Measurements from ENCODE around the gene GIPC3. TPM values are rescaled to one million over a fixed set of nuclear protein-coding genes. Genes with fewer than 3 reads are reported as not detected.

The GIPC3 gene
- 0.31 and 0.39 TPM in 2 replicates for total RNA-seq

GRCh38 chr19:3585301-3586126 lies at the start of gene GIPC3:
GIPC3 (plus strand) TSS chr19:3585478; CDS start chr19:3585598, 120 bp downstream.
- no peak for DNase-seq (ENCODE audit: low spot score)
- intact Hi-C loops (cut with micrococcal nuclease): no loop called here
- Mint-ChIP-seq H3K27ac (no peak within 1 kb of the TSS), H3K27me3 (ENCODE audit: insufficient read depth) (peaks cover 6% of the 10 kb centered on the region), H3K9me3 (no peaks in the 10 kb centered on the region), H3K4me3 (no peak within 1 kb of the TSS), H3K36me3 (ENCODE audit: low read depth) (no peaks in the 10 kb centered on the region), H3K4me1 (ENCODE audit: low read depth) (no peaks in the 10 kb centered on the region)

- H3K27me3 Mint-ChIP-seq (ENCODE audit: insufficient read depth): no peaks in the 10 kb centered on the region
- H3K4me1 Mint-ChIP-seq (ENCODE audit: low read depth): no peaks in the 10 kb centered on the region
- no peak for DNase-seq (ENCODE audit: low spot score)
- H3K27ac Mint-ChIP-seq: no peak overlapping the region
- intact Hi-C loops (cut with micrococcal nuclease): no loop called here
- H3K36me3 Mint-ChIP-seq (ENCODE audit: low read depth): peaks cover 21% of the 10 kb centered on the region
- H3K9me3 Mint-ChIP-seq: no peaks in the 10 kb centered on the region
- H3K4me3 Mint-ChIP-seq: no peak overlapping the region
These were observed 49.7 kb upstream of the GIPC3 start for GRCh38 chr19:3535563-3535965.

DNA sequence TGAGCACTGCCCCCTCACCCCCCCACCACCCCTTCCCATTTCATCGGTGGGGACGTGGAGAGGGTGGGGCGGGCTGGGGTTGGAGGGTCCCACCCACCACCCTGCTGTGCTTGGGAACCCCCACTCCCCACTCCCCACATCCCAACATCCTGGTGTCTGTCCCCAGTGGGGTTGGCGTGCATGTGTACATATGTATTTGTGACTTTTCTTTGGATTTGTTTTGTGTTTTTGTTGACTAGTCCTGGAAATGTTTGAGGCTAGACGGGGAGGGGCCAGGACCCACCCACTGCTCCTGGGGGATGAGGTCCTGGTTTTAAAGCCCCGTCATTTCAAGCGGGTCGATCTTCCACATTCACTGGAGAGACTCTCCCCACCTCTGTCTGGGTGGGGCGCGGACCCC lies 49.3 kb upstream of the GIPC3 start:
- peaks cover 21% of the 10 kb centered on the region for H3K36me3 Mint-ChIP-seq (ENCODE audit: low read depth)
- intact Hi-C loops (cut with micrococcal nuclease): no loop called here
- no peaks in the 10 kb centered on the region for H3K27me3 Mint-ChIP-seq (ENCODE audit: insufficient read depth)

GRCh38 chr19:3536429-3537100 lies 48.7 kb upstream of the GIPC3 start:
- Mint-ChIP-seq H3K27ac (no peak overlapping the region), H3K4me1 (ENCODE audit: low read depth) (no peaks in the 10 kb centered on the region), H3K27me3 (ENCODE audit: insufficient read depth) (no peaks in the 10 kb centered on the region), H3K9me3 (no peaks in the 10 kb centered on the region), H3K4me3 (no peak overlapping the region), H3K36me3 (ENCODE audit: low read depth) (peaks cover 17% of the 10 kb centered on the region)
- intact Hi-C loops (cut with micrococcal nuclease): no loop called here
- DNase-seq (ENCODE audit: low spot score): no peak

More for the DNA sequence above, 49.3 kb upstream of the GIPC3 start:
- Mint-ChIP-seq H3K9me3 (no peaks in the 10 kb centered on the region), H3K4me3 (no peak overlapping the region), H3K27ac (no peak overlapping the region), H3K4me1 (ENCODE audit: low read depth) (no peaks in the 10 kb centered on the region)
- no peak for DNase-seq (ENCODE audit: low spot score)

GRCh38 chr19:3537101-3537437 lies 48.2 kb upstream of the GIPC3 start:
- H3K36me3 Mint-ChIP-seq (ENCODE audit: low read depth): peaks cover 17% of the 10 kb centered on the region
- intact Hi-C loops (cut with micrococcal nuclease): no loop called here
- DNase-seq (ENCODE audit: low spot score): no peak
- H3K27me3 Mint-ChIP-seq (ENCODE audit: insufficient read depth): no peaks in the 10 kb centered on the region
- H3K4me3 Mint-ChIP-seq: no peak overlapping the region
- no peak overlapping the region for H3K27ac Mint-ChIP-seq
- H3K4me1 Mint-ChIP-seq (ENCODE audit: low read depth): no peaks in the 10 kb centered on the region
- no peaks in the 10 kb centered on the region for H3K9me3 Mint-ChIP-seq

DNA sequence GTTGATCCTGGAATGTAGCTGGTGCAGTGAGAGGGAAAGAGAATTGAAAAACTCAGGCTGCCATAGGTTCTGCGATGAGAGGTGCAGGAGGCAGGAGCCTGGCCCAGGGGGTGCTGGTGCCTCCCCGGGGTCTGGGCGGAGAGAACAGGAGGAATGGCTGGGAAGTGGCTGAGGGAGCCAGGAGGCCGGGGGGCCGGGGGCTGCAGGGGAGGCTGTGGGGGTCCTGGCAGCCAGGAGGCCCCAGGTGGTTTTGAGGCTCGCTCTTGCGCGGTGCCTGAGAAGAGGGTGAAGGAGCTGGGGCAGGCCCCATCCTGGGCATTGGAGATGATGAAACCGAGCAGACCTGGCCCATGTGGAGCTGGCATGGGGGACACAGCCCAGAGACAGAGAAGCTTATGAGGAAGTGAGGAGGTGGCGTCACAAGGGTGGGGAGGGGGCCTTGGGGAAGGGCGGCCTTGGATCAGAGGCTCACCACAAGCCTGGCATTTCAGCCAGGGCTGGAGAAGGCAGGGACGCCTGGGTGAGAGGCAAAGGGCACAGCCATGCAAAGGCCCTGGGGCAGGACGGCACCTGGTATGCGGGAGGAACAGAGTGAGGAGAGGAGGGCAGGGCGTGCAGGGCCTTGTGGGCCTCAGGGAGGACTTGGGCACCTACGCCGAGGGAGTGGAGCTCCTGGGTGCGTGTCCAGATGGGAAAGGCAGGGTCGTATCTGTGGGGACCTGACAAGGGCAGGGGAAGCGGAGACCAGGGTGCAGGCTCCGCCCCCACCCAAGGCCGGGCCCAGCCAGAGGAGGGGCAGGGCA lies 47.6 kb upstream of the GIPC3 start:
- intact Hi-C loops (cut with micrococcal nuclease): no loop called here

DNA sequence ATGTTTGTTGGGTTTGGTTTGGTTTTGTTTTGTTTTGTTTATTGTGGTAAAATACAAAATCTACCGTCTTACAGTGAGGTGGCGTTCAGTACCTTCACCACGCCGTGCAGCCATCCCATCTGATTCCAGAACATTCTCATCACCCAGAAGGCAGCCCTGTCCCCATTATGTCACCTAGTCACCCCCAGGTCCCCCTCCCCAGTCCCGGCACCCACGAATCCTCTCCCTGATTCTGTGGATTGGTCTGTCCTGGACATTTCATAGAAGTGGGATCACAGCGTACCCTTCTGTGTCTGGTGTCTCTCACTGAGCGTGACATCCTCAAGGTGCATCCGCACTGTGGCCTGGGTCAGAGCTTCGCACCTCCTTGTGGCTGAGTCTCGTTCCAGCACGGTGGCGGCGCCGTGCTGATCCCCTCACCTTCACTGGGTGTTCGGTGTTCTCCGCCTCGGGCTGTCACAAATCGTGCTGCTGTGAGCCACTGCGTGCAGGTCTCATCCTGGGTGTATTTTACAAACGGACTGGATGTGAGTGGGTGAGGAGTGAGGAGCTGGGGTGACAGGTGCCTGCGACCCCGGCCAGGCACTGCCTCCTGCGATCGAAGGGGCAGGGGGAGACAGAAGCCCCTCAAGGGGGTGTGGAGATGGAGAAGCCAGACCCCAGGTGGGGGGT lies 46.9 kb upstream of the GIPC3 start:
- DNase-seq (ENCODE audit: low spot score): no peak
- Mint-ChIP-seq H3K36me3 (ENCODE audit: low read depth) (peaks cover 17% of the 10 kb centered on the region), H3K27me3 (ENCODE audit: insufficient read depth) (no peaks in the 10 kb centered on the region), H3K27ac (no peak overlapping the region), H3K4me1 (ENCODE audit: low read depth) (no peaks in the 10 kb centered on the region), H3K9me3 (no peaks in the 10 kb centered on the region), H3K4me3 (no peak overlapping the region)
- intact Hi-C loops (cut with micrococcal nuclease): no loop called here

More for the DNA sequence above, 47.6 kb upstream of the GIPC3 start:
- Mint-ChIP-seq H3K36me3 (ENCODE audit: low read depth) (peaks cover 17% of the 10 kb centered on the region), H3K4me1 (ENCODE audit: low read depth) (no peaks in the 10 kb centered on the region), H3K9me3 (no peaks in the 10 kb centered on the region), H3K4me3 (no peak overlapping the region), H3K27ac (no peak overlapping the region), H3K27me3 (ENCODE audit: insufficient read depth) (no peaks in the 10 kb centered on the region)
- no peak for DNase-seq (ENCODE audit: low spot score)

GRCh38 chr19:3538965-3539755 lies 46.1 kb upstream of the GIPC3 start, which contains the start of gene TEKTIP1:
TEKTIP1 (plus strand) TSS chr19:3539174; CDS start chr19:3539178, 4 bp downstream.
- Mint-ChIP-seq H3K27ac (no peak within 1 kb of the TSS), H3K9me3 (no peaks in the 10 kb centered on the region), H3K27me3 (ENCODE audit: insufficient read depth) (no peaks in the 10 kb centered on the region), H3K4me3 (no peak within 1 kb of the TSS), H3K36me3 (ENCODE audit: low read depth) (peaks cover 15% of the 10 kb centered on the region), H3K4me1 (ENCODE audit: low read depth) (no peaks in the 10 kb centered on the region)
- intact Hi-C loops (cut with micrococcal nuclease): no loop called here
- DNase-seq (ENCODE audit: low spot score): no peak

GRCh38 chr19:3539756-3540118 lies 45.5 kb upstream of the GIPC3 start:
- no peak for DNase-seq (ENCODE audit: low spot score)
- peaks cover 13% of the 10 kb centered on the region for H3K36me3 Mint-ChIP-seq (ENCODE audit: low read depth)
- no peaks in the 10 kb centered on the region for H3K27me3 Mint-ChIP-seq (ENCODE audit: insufficient read depth)
- no peak overlapping the region for H3K4me3 Mint-ChIP-seq
- no peaks in the 10 kb centered on the region for H3K4me1 Mint-ChIP-seq (ENCODE audit: low read depth)
- no peaks in the 10 kb centered on the region for H3K9me3 Mint-ChIP-seq
- intact Hi-C loops (cut with micrococcal nuclease): no loop called here
- H3K27ac Mint-ChIP-seq: no peak overlapping the region

DNA sequence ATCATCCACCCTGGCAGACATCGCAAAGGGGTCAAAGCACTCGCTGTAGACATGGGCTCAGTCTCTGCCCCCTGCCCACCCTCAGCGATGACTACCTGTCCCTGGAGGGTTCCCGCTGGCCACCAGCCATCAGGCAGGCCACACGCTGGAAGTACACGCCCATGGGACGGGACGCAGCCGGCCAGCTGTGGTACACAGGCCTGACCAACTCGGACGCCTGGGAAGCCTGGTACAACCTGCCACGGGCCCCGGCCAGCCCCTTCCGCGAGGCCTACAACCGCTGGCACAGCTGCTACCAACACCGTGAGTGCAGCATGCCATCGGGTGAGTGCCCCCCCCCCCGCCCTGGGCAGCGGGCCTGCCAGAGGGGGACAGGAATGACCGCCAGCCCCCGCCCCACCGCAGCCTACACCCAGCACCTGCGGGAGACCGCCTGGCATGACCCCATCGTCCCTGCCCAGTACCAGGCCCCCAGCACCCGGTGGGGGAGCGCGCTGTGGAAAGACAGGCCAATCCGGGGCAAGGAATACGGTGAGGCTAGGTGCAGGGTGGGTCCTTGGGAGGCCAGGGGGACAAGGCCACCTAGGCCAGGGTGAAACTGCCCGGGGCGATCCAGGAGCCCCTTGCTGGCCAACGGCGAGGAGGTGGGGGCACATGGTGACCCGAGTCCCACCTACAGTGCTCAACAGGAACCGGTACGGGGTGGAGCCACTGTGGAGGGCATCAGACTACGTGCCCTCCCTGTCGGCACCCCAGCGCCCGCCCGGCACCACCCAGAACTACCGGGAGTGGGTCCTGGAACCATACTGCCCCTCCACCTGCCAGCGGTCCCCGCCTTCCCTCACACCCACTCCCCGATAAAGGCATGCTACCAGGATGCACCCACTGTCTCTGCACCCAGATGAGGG lies 41.9 kb upstream of the GIPC3 start:
- no peaks in the 10 kb centered on the region for H3K27me3 Mint-ChIP-seq (ENCODE audit: insufficient read depth)
- H3K36me3 Mint-ChIP-seq (ENCODE audit: low read depth): peaks cover 14% of the 10 kb centered on the region
- no peak for DNase-seq (ENCODE audit: low spot score)
- no peak overlapping the region for H3K27ac Mint-ChIP-seq
- H3K4me1 Mint-ChIP-seq (ENCODE audit: low read depth): no peaks in the 10 kb centered on the region
- H3K4me3 Mint-ChIP-seq: no peak overlapping the region
- intact Hi-C loops (cut with micrococcal nuclease): no loop called here
- no peaks in the 10 kb centered on the region for H3K9me3 Mint-ChIP-seq

DNA sequence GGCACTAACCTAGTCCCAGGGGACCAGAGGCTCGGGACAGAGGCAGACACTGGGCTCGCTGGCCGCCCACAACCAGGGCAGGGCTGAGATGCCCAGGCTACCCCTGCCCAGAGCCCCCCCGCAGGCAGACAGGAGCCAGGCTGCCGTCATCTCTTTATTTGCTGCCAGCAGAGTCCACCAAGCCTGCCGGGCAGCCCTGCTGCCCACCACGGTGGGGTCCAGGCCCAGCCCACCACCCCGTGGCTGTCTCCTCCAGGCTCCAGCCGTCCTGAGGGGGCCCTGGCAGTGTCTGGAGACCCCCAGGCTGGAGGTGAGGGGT lies 41.3 kb upstream of the GIPC3 start:
- intact Hi-C loops (cut with micrococcal nuclease): no loop called here
- no peak overlapping the region for H3K4me3 Mint-ChIP-seq
- H3K27ac Mint-ChIP-seq: no peak overlapping the region
- DNase-seq (ENCODE audit: low spot score): no peak
- no peaks in the 10 kb centered on the region for H3K9me3 Mint-ChIP-seq
- H3K27me3 Mint-ChIP-seq (ENCODE audit: insufficient read depth): no peaks in the 10 kb centered on the region
- peaks cover 14% of the 10 kb centered on the region for H3K36me3 Mint-ChIP-seq (ENCODE audit: low read depth)
- no peaks in the 10 kb centered on the region for H3K4me1 Mint-ChIP-seq (ENCODE audit: low read depth)
